ENCODE data around the gene PPP2R3A. TPM values are rescaled to one million over a fixed set of nuclear protein-coding genes. Genes with fewer than 3 reads are reported as not detected.
"Not testable (repeated sequence)": the region's sequence is repeated elsewhere in the genome, so short reads cannot be mapped to it uniquely, and the experiment has no call there.

Gene PPP2R3A
- total RNA-seq, 1 experiment from 2014 or later: 16.5 TPM

DNA sequence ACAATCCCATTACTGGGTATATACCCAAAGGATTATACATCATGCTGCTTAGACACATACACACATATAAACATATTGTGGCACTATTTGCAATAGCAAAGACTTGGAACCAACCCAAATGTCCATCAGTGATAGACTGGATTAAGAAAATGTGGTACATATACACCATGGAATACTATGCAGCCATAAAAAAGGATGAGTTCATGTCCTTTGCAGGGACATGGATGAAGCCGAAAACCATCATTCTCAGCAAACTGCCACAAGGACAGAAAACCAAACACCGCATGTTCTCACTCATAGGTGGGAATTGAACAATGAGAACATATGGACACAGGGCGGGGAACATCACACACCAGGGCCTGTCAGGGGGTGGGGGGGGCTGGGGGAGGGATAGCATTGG is 166.1 kb downstream of the PPP2R3A start:
- H3K4me3 ChIP-seq; H3K9me3 ChIP-seq (replicated peaks); H3K27ac ChIP-seq; H3K36me3 ChIP-seq; H3K27me3 ChIP-seq; DNase-seq: not testable (repeated sequence)
- H3K4me1 ChIP-seq: peaks cover 14% of the 10 kb centered on the region

DNA sequence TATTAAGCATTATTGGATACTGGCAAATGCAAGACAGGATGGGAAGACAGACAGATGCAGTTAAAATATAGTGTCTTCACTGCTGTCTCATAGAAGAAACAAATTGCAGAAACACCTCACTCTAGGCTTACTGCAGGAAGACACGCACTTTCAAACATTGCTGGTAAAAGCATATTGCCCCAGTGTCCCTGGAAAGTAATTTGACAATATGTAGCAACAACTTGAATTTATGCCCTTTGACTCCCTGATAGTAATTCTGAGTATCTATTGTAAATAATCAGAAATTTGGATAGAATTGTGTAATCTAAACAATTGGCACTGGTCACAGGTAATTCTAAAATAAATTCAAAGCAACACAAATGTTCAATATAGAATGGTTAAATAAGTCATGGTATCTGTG is 168.6 kb downstream of the PPP2R3A start:
- Histone ChIP-seq H3K27me3 (no peaks in the 10 kb centered on the region), H3K36me3 (no peaks in the 10 kb centered on the region; the same call in 1 of the 2 replicates), H3K4me3 (no peak overlapping the region), H3K4me1 (peaks cover 19% of the 10 kb centered on the region), H3K27ac (no peak overlapping the region), H3K9me3 (replicated peaks) (peaks cover 9% of the 10 kb centered on the region)
- DNase-seq: no peak

DNA sequence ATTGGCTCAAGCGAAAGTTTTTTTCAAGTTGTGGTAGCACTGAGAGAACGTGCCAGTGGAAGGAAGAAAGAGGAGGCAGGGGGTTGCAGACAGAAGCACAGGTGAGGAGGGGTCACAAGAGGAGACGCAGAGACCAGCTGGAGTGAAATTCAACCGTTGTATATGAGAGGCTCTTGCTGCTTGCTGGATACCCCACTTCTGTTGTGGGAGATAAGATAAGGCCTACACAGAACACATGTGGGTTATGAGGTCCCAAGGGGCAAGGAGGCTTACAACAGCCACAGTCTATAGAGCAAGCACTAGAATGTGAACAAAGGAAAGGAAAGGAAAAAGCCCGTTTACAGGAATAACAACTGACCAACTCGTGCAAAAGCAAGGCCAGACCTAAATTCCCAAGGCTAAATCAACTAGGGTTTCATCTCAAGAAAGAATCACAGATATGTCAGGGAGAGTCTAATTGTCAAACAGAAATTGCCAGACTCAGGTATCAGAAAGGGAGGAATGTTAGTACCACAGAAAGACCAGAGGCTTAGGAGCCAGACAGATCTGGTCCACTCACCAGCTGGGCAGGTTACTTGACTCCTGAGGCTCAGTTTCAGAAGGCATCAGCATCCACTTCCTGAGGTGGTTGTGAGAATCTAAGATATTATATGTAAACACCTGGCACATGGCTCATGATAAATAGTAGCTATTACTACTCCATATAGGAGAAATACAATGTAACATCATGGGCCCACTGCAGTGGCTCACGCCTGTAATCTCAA is 169.7 kb downstream of the PPP2R3A start:
- Histone ChIP-seq H3K27ac (peak overlapping the region; percentile 17; the same call in 1 of the 2 replicates), H3K9me3 (replicated peaks) (peaks cover 6% of the 10 kb centered on the region), H3K27me3 (no peaks in the 10 kb centered on the region), H3K4me3 (no peak overlapping the region), H3K36me3 (no peaks in the 10 kb centered on the region; the same call in 1 of the 2 replicates), H3K4me1 (peaks cover 19% of the 10 kb centered on the region)
- DNase-seq: peak; percentile 57 to 67

DNA sequence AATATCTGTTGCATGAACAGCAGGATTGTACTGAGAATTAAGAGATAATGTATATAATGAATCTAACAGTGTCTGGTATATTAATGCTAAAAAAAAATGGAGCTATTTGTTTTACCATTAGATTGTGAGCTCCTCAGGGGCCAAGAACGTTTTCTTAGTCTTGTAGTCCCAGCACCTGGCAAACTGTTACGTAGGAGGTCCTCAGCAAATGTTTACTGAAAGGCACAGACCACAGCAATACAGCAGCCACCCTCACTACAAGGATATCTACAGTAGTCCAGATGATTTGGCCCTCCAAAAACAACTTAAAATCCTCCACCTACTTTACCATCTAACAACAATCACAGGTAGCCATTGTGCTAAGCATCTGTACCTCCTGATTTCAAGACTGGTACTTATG is 170.9 kb downstream of the PPP2R3A start:
- DNase-seq: peak in 1 of 2 experiments; percentile 28
- H3K27ac ChIP-seq: no peak overlapping the region
- no peak overlapping the region for H3K4me3 ChIP-seq
- H3K27me3 ChIP-seq: no peaks in the 10 kb centered on the region
- H3K9me3 ChIP-seq (replicated peaks): peaks cover 2% of the 10 kb centered on the region
- H3K36me3 ChIP-seq: no peaks in the 10 kb centered on the region; the same call in 1 of the 2 replicates
- peaks cover 21% of the 10 kb centered on the region for H3K4me1 ChIP-seq

DNA sequence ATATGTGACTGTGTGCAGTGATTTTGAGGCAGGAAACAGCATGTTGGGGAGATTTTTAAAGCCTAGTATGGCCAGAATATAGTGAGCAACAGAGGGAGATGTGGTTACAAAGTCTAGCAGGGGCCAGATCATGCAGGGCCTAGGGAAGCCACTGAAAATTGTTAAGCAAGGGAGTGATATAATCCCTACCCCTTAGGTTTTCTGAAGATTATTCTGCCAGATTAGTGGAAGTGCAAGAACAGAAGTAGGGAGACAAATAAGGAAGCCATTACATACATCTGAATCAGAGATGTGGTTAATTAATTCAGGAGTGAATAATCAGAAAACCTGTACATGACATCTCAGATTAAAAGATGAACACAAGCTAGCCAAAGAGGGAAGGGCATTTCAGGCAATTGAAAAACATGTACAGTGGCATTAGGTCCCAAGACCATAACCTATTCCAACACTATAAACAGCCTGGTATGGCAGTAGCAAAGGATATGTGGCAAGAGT is 175.8 kb downstream of the PPP2R3A start:
- no peaks in the 10 kb centered on the region; the same call in 1 of the 2 replicates for H3K9me3 ChIP-seq (replicated peaks)
- DNase-seq: no peak
- H3K36me3 ChIP-seq: peaks cover 23% of the 10 kb centered on the region
- H3K27me3 ChIP-seq: no peaks in the 10 kb centered on the region
- H3K27ac ChIP-seq: no peak overlapping the region
- no peak overlapping the region for H3K4me3 ChIP-seq
- H3K4me1 ChIP-seq: peaks cover 24% of the 10 kb centered on the region

DNA sequence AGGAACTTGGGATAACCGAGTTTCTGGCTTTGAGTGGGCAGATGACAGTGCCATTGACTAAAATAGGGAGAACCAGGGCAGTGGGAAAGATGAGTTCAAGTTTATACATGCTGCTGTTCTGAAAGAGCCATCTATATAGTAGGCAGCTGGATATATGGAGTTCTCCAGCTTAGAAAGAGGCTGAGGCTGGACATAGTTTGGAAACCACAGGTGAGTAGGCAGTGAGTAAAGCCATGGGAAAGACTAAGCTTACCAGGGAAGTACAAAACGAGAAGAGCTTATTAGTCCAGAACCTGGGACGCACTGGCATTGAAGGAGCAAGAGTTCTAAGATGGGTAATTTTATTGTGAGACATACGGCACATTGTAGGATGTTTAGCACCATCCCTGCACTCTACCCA is 176.4 kb downstream of the PPP2R3A start:
- H3K4me3 ChIP-seq: no peak overlapping the region
- 0 out of 2 replicates have a peak overlapping the region, but pooled peaks have one; percentile 4 for H3K27ac ChIP-seq
- no peak for DNase-seq

DNA sequence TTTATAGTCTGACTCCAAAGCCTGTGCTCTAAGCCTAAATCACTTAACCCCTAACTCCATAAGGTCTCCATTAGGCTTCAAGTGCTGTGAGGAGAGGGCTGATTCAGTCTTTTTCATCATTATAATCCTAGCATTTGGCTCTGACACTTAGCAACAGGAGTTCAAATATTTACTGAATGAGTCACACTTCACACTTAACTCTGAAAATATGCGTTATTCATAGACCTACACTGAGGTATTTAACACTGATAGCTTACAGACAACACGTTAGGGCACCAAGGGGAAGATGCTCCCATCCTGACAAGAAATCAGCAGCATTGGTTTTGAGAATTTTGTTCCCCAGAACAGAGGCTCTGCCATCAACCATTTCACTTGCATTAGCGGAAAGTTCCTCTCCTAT is 177.1 kb downstream of the PPP2R3A start:
- no peak overlapping the region for H3K4me3 ChIP-seq
- no peaks in the 10 kb centered on the region; the same call in 1 of the 2 replicates for H3K9me3 ChIP-seq (replicated peaks)
- 0 out of 2 replicates have a peak overlapping the region, but pooled peaks have one; percentile 4 for H3K27ac ChIP-seq
- H3K27me3 ChIP-seq: no peaks in the 10 kb centered on the region
- peaks cover 27% of the 10 kb centered on the region for H3K36me3 ChIP-seq
- peaks cover 18% of the 10 kb centered on the region for H3K4me1 ChIP-seq
- DNase-seq: peak in 1 of 2 experiments; percentile 51

More for the DNA sequence above, 176.4 kb downstream of the PPP2R3A start:
- Histone ChIP-seq H3K36me3 (peaks cover 27% of the 10 kb centered on the region), H3K4me1 (peaks cover 21% of the 10 kb centered on the region), H3K27me3 (no peaks in the 10 kb centered on the region), H3K9me3 (replicated peaks) (no peaks in the 10 kb centered on the region; the same call in 1 of the 2 replicates)

DNA sequence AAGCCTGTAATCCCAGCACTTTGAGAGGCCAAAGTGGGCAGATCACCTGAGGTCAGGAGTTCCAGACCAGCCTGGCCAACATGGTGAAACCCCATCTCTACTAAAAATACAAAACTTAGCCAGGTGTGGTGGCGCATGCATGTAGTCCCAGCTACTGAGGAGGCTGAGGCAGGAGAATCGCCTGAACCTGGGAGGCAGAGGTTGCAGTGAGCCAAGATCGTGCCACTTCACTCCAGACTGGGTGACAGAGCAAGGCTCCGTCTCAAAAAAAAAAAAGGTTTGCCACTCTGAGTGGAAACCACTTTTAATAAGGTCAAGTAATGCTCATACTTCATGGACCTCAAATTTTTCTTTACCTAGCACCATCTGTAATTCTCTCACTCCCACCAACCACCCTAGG is 178.9 kb downstream of the PPP2R3A start:
- H3K9me3 ChIP-seq (replicated peaks); DNase-seq: not testable (repeated sequence)

DNA sequence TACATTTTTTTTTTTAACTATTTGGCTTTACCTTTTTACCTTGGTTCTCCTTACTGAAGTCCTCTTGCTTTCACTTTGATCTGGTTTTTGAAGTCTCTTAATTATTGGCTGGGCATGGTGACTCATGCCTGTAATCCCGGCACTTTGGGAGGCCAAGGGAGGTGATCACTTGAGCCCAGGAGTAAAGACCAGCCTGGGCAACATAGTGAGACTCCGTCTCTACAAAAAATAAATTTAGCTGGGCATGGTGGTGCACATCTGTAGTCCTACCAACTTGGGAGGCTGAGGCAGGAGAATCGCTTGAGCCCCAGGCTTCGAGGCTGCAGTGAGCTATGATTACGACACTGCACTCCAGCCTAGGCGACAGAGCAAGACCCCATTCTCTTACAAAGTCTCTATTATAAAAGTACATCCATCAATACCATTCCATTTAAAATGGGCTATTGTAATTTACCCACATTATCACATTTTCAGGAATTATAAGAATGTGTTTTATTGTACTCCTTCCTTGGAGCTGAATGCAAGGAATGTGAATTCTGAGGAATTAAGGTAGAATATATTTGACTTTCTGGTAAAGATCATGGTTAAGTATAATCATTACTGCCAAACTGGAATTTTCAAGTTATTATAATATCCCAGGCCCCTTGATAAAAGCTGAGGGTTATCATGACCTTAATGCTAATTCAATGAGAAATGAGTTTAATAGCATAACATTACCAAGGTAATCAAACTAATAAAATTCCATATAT is 181.6 kb downstream of the PPP2R3A start:
- no peaks in the 10 kb centered on the region for H3K27me3 ChIP-seq
- no peak overlapping the region for H3K4me3 ChIP-seq
- no peaks in the 10 kb centered on the region for H3K9me3 ChIP-seq (replicated peaks)
- no peak overlapping the region for H3K27ac ChIP-seq
- H3K36me3 ChIP-seq: peaks cover 43% of the 10 kb centered on the region
- peaks cover 10% of the 10 kb centered on the region for H3K4me1 ChIP-seq
- no peak for DNase-seq

More for the DNA sequence above, 178.9 kb downstream of the PPP2R3A start:
- H3K4me3 ChIP-seq, H3K27me3 ChIP-seq, H3K27ac ChIP-seq: not testable (repeated sequence)
- H3K36me3 ChIP-seq: peaks cover 37% of the 10 kb centered on the region
- peaks cover 18% of the 10 kb centered on the region for H3K4me1 ChIP-seq

DNA sequence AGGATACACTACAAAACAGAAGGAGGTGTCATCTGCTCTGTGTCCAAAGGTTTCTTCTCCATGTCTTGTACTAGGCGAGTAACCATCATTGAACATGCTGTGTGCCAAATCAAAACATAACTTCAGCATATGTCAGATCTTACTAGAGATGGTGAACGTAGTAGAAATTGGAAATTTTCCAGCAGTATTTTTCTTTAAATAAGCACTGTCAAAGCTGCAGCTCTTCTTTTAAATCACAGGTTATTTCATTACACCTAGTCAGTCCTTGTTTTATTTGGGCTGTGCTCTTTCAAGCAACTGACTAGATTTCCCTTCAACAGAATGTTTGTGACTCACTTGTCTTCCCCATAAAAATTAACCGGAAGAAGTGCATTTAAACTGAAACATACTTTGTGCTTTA is 184.1 kb downstream of the PPP2R3A start:
- H3K4me1 ChIP-seq: no peaks in the 10 kb centered on the region; the same call in 1 of the 2 replicates
- DNase-seq: no peak
- H3K9me3 ChIP-seq (replicated peaks): no peaks in the 10 kb centered on the region
- no peak overlapping the region for H3K4me3 ChIP-seq
- H3K36me3 ChIP-seq: peaks cover 40% of the 10 kb centered on the region
- H3K27me3 ChIP-seq: no peaks in the 10 kb centered on the region
- H3K27ac ChIP-seq: no peak overlapping the region

DNA sequence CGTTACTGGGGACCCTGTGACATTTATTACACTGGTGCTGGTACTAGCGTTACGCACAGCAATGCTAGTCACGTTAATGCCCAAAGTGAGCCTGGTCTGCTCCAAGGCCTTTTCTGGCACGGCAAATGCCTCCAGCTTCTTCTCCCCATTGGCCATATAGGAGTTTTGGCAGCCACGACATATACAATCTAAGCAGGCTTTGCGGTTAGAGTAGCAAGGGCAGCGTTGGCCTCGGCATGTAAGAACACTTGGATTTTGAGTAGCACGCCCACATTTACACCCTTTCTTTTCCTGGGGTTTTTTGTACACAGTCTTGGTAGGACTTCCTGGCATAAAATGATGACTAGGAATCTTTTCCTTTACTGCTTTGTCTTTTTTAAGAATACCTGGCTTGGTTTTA is 185.7 kb downstream of the PPP2R3A start:
- H3K27ac ChIP-seq: no peak overlapping the region
- no peaks in the 10 kb centered on the region for H3K9me3 ChIP-seq (replicated peaks)
- no peak overlapping the region for H3K4me3 ChIP-seq
- H3K27me3 ChIP-seq: no peaks in the 10 kb centered on the region
- no peaks in the 10 kb centered on the region; the same call in 1 of the 2 replicates for H3K4me1 ChIP-seq
- DNase-seq: no peak
- H3K36me3 ChIP-seq: peaks cover 26% of the 10 kb centered on the region

DNA sequence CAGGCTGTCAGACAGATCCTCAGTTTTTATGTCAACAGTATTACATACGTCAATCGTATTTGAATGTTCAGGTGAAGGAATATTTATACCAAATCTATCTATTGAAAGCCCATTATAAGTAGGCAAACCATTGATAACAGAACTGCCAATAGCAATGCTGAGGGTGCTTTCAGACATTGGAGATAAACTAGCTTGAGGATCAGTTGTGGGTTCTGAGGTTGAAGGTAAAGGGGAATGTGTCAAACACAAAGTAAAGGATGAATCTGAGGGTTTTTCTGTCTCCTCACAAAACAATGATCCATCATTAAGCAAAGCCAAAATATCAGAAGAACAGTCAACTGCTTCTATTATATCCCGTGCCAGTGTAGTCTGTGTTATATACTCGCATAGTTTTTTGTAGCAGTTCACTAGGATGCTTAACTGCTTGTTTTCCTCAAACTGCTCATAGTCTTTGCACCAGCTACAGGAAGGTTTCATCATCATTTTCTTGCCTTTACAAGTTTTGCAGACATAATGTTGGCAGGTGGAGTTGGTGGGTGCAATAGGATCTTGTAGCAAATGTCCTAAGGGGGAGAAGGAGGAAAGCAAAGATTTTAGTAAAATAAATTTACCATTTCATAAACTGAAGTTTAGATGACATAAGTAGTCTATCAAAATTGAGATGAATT is 186.8 kb downstream of the PPP2R3A start:
- no peaks in the 10 kb centered on the region for H3K9me3 ChIP-seq (replicated peaks)
- H3K27ac ChIP-seq: no peak overlapping the region

DNA sequence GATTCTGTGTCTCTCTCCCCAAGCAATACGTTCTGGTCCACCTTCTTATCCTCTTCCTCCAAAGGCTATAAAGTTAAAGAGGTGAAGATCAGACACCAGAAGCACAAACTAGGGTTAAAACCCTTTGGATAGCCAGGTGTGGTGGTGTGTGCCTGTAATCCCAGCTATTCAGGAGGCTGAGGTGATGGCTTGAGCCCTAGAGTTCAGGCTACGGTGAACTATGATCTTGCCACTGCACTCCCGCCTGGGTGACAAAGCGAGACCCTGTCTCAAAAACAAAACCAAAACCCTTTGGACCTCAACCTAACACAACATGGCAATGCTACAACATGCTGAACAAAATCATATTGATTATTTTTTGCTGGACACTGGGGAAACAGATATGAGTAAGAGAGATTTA is 187.4 kb downstream of the PPP2R3A start:
- Histone ChIP-seq H3K4me1 (no peaks in the 10 kb centered on the region; the same call in 1 of the 2 replicates), H3K4me3 (no peak overlapping the region), H3K27me3 (no peaks in the 10 kb centered on the region), H3K9me3 (replicated peaks) (no peaks in the 10 kb centered on the region), H3K27ac (no peak overlapping the region), H3K36me3 (peaks cover 18% of the 10 kb centered on the region)
- DNase-seq: no peak

More for the DNA sequence above, 186.8 kb downstream of the PPP2R3A start:
- Histone ChIP-seq H3K4me3 (no peak overlapping the region), H3K27me3 (no peaks in the 10 kb centered on the region), H3K4me1 (no peaks in the 10 kb centered on the region; the same call in 1 of the 2 replicates), H3K36me3 (peaks cover 21% of the 10 kb centered on the region)
- no peak for DNase-seq

DNA sequence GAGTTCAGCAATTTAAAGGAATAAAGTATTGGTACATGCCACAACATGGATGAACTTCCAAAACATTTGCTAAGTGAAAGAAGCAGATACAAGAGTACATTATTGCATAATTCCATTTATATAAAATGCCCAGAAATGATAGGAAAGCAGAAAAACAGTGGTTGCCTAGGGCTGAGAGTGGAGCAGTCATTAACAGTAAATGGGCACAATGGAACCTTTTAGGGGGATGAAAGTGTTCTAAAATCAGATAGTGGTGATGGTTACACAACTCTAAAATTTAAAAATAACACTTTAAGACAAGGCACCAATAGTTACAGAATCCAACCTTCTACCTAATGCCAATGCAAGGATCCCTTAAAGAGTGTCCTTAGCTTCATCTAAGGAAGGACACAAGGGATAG is 196.0 kb downstream of the PPP2R3A start:
- Histone ChIP-seq H3K27me3 (no peaks in the 10 kb centered on the region), H3K36me3 (peaks cover 2% of the 10 kb centered on the region; the same call in 1 of the 2 replicates), H3K4me1 (peaks cover 19% of the 10 kb centered on the region), H3K9me3 (replicated peaks) (no peaks in the 10 kb centered on the region), H3K27ac (no peak overlapping the region), H3K4me3 (no peak overlapping the region)
- no peak for DNase-seq

All from SJCRH30 (cell line).